Measurements from ENCODE around the gene DMPK. TPM values are rescaled to one million over a fixed set of nuclear protein-coding genes. Genes with fewer than 3 reads are reported as not detected.

DMPK gene
- total and polyA plus RNA-seq, 2 experiments from 2014 or later: 9.8 to 24.0 TPM

GRCh38 chr19:45780448-45781213, 1.7 kb downstream of the DMPK start:
- H3K4me1 Mint-ChIP-seq: peaks cover 35% of the 10 kb centered on the region
- no peak for DNase-seq (ENCODE audit: low spot score)
- H3K27me3 ChIP-seq (ENCODE audit: insufficient read depth): peaks cover 8% of the 10 kb centered on the region
- H4K20me1 ChIP-seq (replicated peaks; ENCODE audit: insufficient read depth): peaks cover 7% of the 10 kb centered on the region
- H3F3A ChIP-seq (replicated peaks; ENCODE audit: low read depth): peaks cover 12% of the 10 kb centered on the region; the same call in 1 of the 2 replicates
- peak overlapping the region; percentile 70; the same call in 1 of the 2 replicates for H3K4me3 ChIP-seq
- no peaks in the 10 kb centered on the region for H3K79me2 ChIP-seq (replicated peaks; ENCODE audit: insufficient read depth)
- TF ChIP-seq EZH2 (IDR thresholded peaks at IDR 0.05; ENCODE audit: low read depth, unreplicated experiment): no peak
- no peak for TF ChIP-seq ZNF331 (CRISPR knock-in tag; IDR thresholded peaks at IDR 0.05; ENCODE audit: low read depth)
- TF ChIP-seq EZH2phosphoT487 (IDR thresholded peaks at IDR 0.05; ENCODE audit: unreplicated experiment): no peak
- TF ChIP-seq ZNF462 (CRISPR knock-in tag; IDR thresholded peaks at IDR 0.05): no peak
- TF ChIP-seq NANOG (IDR thresholded peaks at IDR 0.05; ENCODE audit: borderline replicate concordance): no peak
- no peak for TF ChIP-seq CREB1 (CRISPR knock-in tag; IDR thresholded peaks at IDR 0.05; ENCODE audit: low read depth)
- H3K4me1 ChIP-seq (ENCODE audit: insufficient read depth): peaks cover 33% of the 10 kb centered on the region
- no peak overlapping the region for H3K27ac Mint-ChIP-seq
- no peak for ATAC-seq
- no peaks in the 10 kb centered on the region for H3K9me2 ChIP-seq (ENCODE audit: insufficient read depth)
- H3K27me3 Mint-ChIP-seq (ENCODE audit: insufficient read depth, low read depth, poor library complexity): peaks cover 38% of the 10 kb centered on the region
- H3K36me3 Mint-ChIP-seq (ENCODE audit: low read depth): peaks cover 28% of the 10 kb centered on the region
- no peak overlapping the region for H3K27ac ChIP-seq (ENCODE audit: low read depth)
- H2AFZ ChIP-seq: no peak overlapping the region
- H3K36me3 ChIP-seq (ENCODE audit: insufficient read depth): no peaks in the 10 kb centered on the region
- peak overlapping the region; percentile 88 for H3K4me2 ChIP-seq
- no peaks in the 10 kb centered on the region for H3K9me3 Mint-ChIP-seq
- no peak overlapping the region; the same call in 2 of the 3 replicates for H3K4me3 Mint-ChIP-seq

Data from GM23338 (cell line).